GM21515 (cell line): Measurements from ENCODE around the gene S100Z.

ENCODE experiments used
- ATAC-seq: cut with Tn5 transposase; IDR thresholded peaks from one replicate; pipeline ENCODE4 v1.9.1; 2021; ENCODE audit not compliant: unreplicated experiment

S100Z gene

DNA sequence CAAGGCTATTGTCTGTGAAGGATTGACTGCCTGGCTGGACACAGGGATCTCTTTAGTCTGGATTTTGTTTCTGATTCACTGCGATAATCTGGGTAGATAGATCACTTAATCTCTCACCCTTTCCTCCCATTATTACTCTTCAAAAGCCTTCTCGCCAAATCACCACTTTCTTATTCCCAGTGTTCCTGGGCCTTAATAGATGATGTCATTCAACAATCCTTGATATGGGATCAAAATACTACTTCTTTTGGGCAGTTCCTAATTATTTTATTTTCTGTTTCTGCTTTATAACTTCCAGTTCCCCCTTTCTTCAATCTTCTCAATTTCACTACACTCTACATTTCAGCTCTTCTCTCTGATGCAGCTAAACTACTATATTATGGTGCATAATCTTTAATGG lies 96.3 kb downstream of the S100Z start:
- ATAC-seq, result no peak

DNA sequence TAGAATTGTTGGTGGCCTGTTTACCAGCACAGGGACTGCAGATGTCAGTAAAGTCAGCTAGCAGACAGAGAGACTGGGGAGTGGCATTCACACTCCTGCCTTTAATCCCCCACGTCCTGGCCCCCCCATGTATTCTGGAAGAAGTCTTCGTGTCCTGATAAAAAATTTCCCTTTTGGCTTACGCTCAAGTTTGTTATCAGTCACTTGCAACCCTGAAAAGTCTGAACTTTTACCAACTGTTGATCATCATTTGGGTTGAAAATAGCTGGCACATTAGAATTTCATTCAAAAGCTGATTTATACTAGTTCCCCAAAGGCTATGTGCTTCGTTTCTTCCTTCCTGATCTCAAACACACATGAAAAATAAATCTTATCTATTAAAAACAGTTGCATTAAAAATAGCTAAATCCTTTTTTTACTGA lies 97.3 kb downstream of the S100Z start:
- no peak for ATAC-seq

DNA sequence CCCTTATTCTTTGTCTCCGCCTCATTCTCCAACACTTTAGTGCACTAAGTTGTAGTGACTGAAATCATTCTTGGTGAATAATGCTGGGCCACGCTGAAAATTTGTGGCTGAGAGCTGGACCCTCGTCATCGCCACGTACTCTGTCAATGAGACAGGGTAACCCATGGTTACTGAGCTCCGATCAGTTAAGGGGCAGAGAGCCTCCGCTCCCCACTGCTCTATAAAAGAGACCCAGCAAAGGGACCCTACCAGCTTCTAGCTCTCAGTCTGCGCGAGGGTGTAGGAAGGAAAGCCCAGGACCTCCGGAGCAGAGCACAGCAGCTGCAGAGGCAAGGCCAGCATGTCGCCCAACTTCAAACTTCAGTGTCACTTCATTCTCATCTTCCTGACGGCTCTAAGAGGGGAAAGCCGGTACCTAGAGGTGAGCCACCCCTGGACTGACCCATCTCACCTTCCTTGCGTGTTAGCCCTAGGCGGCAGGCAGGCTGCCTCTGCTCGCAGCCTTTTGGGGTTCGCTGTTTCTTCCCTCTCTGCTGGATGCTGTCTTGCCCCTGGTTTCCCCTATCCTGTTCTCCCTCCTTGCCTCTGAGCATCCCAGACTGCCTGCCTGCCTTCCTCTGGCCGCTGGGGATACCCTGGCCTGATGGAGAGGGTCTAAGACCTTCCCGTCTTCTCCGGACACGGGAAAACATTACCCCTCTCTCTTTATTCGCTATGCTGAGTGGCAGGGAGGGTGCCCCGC lies 103.2 kb downstream of the S100Z start, which contains the start of gene CRHBP:
TSS of gene CRHBP (plus strand) at position 251 of the 742 bp plus-strand sequence. CDS start at position 341, 90 bp downstream.
- ATAC-seq, result no peak

DNA sequence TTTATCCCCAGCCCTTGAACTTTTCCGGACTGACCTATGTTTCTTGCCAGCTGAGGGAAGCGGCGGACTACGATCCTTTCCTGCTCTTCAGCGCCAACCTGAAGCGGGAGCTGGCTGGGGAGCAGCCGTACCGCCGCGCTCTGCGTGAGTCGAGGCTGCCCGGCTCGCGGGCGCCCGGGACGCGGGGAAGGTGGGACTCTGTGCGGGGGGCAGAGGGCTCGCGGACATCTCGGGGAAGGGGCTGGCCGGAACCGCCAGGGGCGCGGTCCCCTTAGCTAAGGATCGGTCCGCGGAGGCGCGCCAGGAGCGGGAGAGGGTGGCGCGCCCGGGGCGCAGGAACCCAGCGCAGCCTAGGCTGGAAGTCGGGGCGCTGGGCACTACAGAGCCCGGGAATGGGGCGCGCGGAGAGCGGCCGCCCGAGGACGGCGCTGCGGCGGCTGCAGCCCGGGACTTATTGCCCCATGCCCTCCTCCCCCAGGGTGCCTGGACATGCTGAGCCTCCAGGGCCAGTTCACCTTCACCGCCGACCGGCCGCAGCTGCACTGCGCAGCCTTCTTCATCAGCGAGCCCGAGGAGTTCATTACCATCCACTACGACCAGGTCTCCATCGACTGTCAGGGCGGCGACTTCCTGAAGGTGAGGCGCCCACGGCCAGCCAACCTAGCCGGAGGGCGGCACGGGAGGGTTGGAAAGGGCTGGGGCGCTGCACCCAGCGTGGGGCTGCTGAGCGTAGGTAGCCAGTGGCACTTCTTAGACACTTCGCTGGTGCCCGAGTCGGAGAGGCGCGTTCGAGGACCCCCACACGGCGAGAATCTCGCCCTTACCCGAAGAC lies 104.0 kb downstream of the S100Z start:
- no peak for ATAC-seq

DNA sequence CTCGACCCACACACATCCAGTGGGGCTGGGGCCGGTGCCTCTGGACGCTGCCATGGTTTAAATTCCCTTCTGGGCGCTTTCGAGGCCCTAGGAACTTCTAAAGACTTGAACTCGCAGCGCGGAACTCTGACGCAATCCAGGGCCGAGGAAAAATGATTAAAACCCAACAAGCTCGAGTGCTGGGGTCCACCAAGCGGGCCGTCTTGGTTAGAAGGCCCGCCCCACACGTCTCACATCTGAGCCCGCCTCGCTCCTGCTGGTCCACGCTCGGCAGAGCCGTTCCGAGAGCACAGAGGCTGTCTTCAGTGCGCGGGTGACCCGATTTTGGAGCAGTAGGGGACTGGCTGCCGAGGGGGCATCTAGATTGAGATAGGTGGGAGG lies 104.6 kb downstream of the S100Z start:
- no peak for ATAC-seq

DNA sequence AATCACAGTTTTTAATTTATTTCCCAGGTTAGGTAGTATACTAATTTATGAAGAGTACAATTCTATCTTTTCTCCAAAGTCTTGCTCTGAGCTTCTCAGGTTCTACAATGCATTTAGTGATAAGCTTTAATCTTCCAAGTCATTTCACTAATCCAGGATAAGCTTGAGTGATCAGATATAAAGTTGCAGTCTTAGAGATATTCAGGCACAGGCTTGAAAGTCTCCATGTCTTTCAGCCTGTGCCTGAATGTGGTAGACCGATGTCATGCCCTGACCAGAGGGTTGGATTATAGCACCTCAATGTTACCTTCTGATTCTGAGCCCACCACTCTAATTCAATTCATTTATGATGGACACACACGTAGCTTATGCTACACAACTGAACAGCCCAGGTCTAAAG lies 106.2 kb downstream of the S100Z start:
- no peak for ATAC-seq

DNA sequence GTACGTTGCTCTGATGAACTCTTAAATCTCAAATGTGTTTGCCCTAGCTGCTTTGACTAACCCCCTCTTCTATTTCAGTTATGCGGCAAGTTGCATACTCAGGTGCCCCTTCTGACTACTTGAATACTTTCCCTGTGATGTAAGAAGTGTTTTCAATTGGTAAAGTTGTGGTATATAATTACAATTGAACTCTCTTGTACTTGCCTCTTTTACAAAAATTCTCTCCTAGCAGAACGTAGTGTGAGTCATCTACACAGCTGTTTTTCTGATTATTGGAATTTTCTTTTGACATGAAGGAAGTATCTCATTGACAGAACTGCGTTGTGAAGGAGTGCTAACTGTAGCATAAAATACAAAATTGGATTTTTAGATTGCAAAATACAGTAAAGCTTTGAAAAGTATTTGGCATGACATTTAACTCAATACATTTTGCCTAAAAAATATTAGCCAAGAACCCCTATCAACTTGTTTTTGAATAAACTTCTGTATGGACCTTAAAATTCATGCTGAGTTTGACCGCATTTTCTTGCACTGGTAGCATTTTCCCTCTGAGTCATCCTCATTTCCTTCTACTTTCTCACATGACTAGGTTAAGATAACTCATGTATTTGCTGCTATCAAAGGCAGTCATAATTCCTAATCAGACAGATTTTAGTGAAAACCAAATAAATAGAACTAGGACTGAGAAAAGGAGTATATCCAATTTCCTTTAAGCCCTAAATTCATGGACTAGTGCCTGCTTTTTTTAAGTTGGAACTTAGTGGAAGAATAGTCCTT lies 109.4 kb downstream of the S100Z start:
- no peak for ATAC-seq

DNA sequence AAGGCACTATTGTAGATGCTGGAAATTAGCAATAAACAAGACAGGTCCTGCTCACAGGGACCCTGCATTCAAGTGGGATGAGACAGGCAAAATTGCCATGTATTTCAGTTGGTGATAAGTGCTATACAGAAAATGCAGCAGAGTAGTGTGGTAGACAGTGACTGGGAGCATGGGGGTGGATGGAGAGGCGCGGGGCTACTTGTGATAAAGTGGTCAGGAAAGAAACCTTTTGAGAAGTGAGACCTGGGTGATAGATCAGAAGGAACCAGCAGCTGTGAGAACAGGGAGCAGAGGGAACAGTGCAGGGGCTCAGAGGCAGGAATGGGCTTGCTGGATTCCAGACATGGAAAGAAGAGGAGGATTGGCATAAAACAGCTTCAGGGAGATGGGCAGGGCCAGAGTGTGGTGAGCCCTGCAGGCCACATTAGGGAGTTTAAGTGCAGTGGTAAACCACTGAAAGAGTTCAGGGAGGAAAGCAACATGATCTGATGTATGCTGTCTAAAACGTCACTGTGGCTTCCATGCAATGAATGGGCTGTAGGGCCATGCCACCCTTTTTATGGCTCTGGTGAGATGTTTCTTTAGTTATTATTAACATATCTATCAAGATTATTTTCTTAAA lies 110.3 kb downstream of the S100Z start:
- no peak for ATAC-seq

DNA sequence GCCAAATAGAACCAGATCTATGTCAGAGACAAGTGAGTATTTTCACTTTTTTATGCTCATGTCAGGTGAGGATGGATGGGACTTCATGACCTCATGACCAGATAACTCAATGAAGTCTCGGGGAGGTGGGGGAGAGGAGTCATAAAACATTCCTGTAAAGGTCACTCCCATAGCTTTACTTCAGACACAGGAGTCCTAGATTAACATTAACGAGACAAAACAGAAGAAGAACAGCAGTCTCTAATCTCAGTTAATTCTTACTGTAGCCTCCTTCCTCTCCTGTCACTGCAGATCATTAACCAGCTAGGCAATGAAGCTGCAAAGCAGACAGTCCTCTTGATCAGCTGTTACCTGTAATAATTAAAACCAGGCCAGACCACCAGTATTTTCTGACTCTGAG lies 114.2 kb downstream of the S100Z start:
- no peak for ATAC-seq
